Ishikawa (cell line): Measurements from ENCODE around the gene KCNK3.

Experiments
- CEBPB ChIP-seq: IDR thresholded peaks from 2 replicates; pipeline ENCODE4 v1.6.1; 2012
- CREB1 ChIP-seq: IDR thresholded peaks from 2 replicates; pipeline ENCODE4 v1.6.1; 2012; ENCODE audit warnings: low read depth
- EGR1 ChIP-seq: IDR thresholded peaks from 2 replicates; pipeline ENCODE4 v1.6.1; 2012
- EP300 ChIP-seq: IDR thresholded peaks from 2 replicates; pipeline ENCODE4 v1.6.1; 2012; ENCODE audit warnings: borderline replicate concordance
- FOXM1 ChIP-seq: IDR thresholded peaks from 2 replicates; pipeline ENCODE4 v1.6.1; 2012; ENCODE audit warnings: low read depth, borderline replicate concordance
- MAX ChIP-seq: IDR thresholded peaks from 2 replicates; pipeline ENCODE4 v1.6.1; 2012
- NFIC ChIP-seq: IDR thresholded peaks from 2 replicates; pipeline ENCODE4 v1.6.1; 2012
- RAD21 ChIP-seq: IDR thresholded peaks from 2 replicates; pipeline ENCODE4 v1.6.1; 2012; ENCODE audit warnings: low read depth
- REST ChIP-seq: IDR thresholded peaks from 2 replicates; pipeline ENCODE4 v1.6.1; 2012; ENCODE audit warnings: low read depth, mild to moderate bottlenecking
- TAF1 ChIP-seq: IDR thresholded peaks from 2 replicates; pipeline ENCODE4 v1.6.1; 2012; ENCODE audit warnings: low read depth, mild to moderate bottlenecking
- TCF12 ChIP-seq: IDR thresholded peaks from 2 replicates; pipeline ENCODE4 v1.6.1; 2012; ENCODE audit warnings: low read depth
- TEAD4 ChIP-seq: IDR thresholded peaks from 2 replicates; pipeline ENCODE4 v1.6.1; 2012
- USF1 ChIP-seq: IDR thresholded peaks from 2 replicates; pipeline ENCODE4 v1.6.1; 2012
- YY1 ChIP-seq: IDR thresholded peaks from 2 replicates; pipeline ENCODE4 v1.6.1; 2012; ENCODE audit warnings: low read depth
- ZBTB7A ChIP-seq: IDR thresholded peaks from 2 replicates; pipeline ENCODE4 v1.6.1; 2012; ENCODE audit warnings: low read depth

Gene KCNK3

GRCh38 chr2:26705126-26705525 is 12.6 kb downstream of the KCNK3 start:
- TF ChIP-seq EGR1 (no peak), CEBPB (no peak), REST (no peak), EP300 (no peak), NFIC (no peak), YY1 (no peak), CREB1 (no peak), TCF12 (no peak), TEAD4 (no peak)

- TF ChIP-seq FOXM1 (no peak), TAF1 (no peak), TEAD4 (no peak), CEBPB (no peak), USF1 (no peak), TCF12 (no peak), NFIC (no peak), YY1 (no peak), EGR1 (no peak), CREB1 (no peak), REST (no peak), MAX (no peak), EP300 (no peak), ZBTB7A (no peak), RAD21 (no peak)
Measured at GRCh38 chr2:26706093-26706492, 13.6 kb downstream of the KCNK3 start.

- no peak for TF ChIP-seq TCF12
- TF ChIP-seq MAX = no peak
Measured at GRCh38 chr2:26706616-26707473, 14.3 kb downstream of the KCNK3 start.

- TF ChIP-seq CREB1 (no peak), TAF1 (no peak), ZBTB7A (no peak), USF1 (no peak), TEAD4 (no peak), EP300 (no peak), EGR1 (no peak), YY1 (no peak), MAX (no peak), CEBPB (no peak), FOXM1 (no peak)
Measured at GRCh38 chr2:26707747-26708146, 15.2 kb downstream of the KCNK3 start.

- TF ChIP-seq CEBPB (no peak), NFIC (no peak), TAF1 (no peak), REST (no peak), EP300 (no peak), TCF12 (no peak), EGR1 (no peak)
Measured at GRCh38 chr2:26708457-26708856, 15.9 kb downstream of the KCNK3 start.
